Measurements from ENCODE around the gene SLC24A1.

- TF ChIP-seq POLR2A (IDR thresholded peaks at IDR 0.05; ENCODE audit: low read depth), result no peak
- no peak for TF ChIP-seq CTCF (IDR thresholded peaks at IDR 0.05)
- no peak for TF ChIP-seq POLR2AphosphoS5 (IDR thresholded peaks at IDR 0.05)
Measured at GRCh38 chr15:65641768-65642475, 20.2 kb downstream of the SLC24A1 start.
